Liver (tissue), 9 donors: Measurements from ENCODE around the gene CPNE8. TPM values are rescaled to one million over a fixed set of nuclear protein-coding genes. Genes with fewer than 3 reads are reported as not detected.

Experiments used
- DNase-seq: peaks from one replicate; pipeline ENCODE4 v3.0.0-alpha.2; 2017; ENCODE audit warnings: low spot score
- H3K27ac ChIP-seq, 2 donors: one replicate each; pipeline ENCODE4 v1.7.0; 2013; ENCODE audit warnings: inconsistent platforms in 2 of 2, low read length in 2 of 2, control low read depth in 1 of 2, low read depth in 1 of 2, mild to moderate bottlenecking in 1 of 2
- H3K27me3 ChIP-seq, 4 donors: one replicate each; pipeline versions ENCODE4 v1.6.1 to v1.7.0; 2013; ENCODE audit warnings: low read length in 3 of 4, inconsistent platforms in 1 of 4, mild to moderate bottlenecking in 1 of 4, moderate library complexity in 1 of 4; ENCODE audit not compliant: control insufficient read depth in 4 of 4, insufficient read depth in 4 of 4
- H3K36me3 ChIP-seq, 4 donors: one replicate each; pipeline versions ENCODE4 v1.6.1 to v1.7.0; 2013; ENCODE audit warnings: low read length in 3 of 4, mild to moderate bottlenecking in 3 of 4, low read depth in 1 of 4, moderate library complexity in 1 of 4; ENCODE audit not compliant: control insufficient read depth in 4 of 4, insufficient read depth in 3 of 4
- H3K4me1 ChIP-seq, 4 donors: one replicate each; pipeline versions ENCODE4 v1.6.1 to v1.7.0; 2013; ENCODE audit warnings: low read length in 3 of 4, mild to moderate bottlenecking in 3 of 4, moderate library complexity in 1 of 4; ENCODE audit not compliant: control insufficient read depth in 4 of 4, insufficient read depth in 4 of 4
- H3K4me3 ChIP-seq, 3 donors: one replicate each; pipeline versions ENCODE4 v1.6.1 to v1.7.0; 2013; ENCODE audit warnings: low read length in 3 of 3, control low read depth in 1 of 3, low read depth in 1 of 3, mild to moderate bottlenecking in 1 of 3
- H3K9ac ChIP-seq, 2 donors: one replicate each; pipeline ENCODE4 v1.7.0; 2013; ENCODE audit warnings: low read length in 2 of 2, mild to moderate bottlenecking in 2 of 2, moderate library complexity in 2 of 2, control low read depth in 1 of 2, low read depth in 1 of 2
- H3K9me3 ChIP-seq, 4 donors: one replicate each; pipeline versions ENCODE4 v1.6.1 to v1.7.0; 2013; ENCODE audit warnings: low read length in 3 of 4; ENCODE audit not compliant: control insufficient read depth in 4 of 4
- ATF3 ChIP-seq: IDR thresholded peaks from 2 replicates; pipeline ENCODE4 v1.6.1; 2016; ENCODE audit warnings: antibody characterized with exemption
- EGR1 ChIP-seq, 2 donors: IDR thresholded peaks; 2 replicates each; pipeline ENCODE4 v1.6.1; 2016 to 2018; ENCODE audit warnings: antibody characterized with exemption in 2 of 2, low read depth in 2 of 2
- FOXA1 ChIP-seq: IDR thresholded peaks from 2 replicates; pipeline ENCODE4 v1.6.1; 2016; ENCODE audit warnings: antibody characterized with exemption
- FOXA2 ChIP-seq: IDR thresholded peaks from 2 replicates; pipeline ENCODE4 v1.6.1; 2016; ENCODE audit warnings: antibody characterized with exemption
- GABPA ChIP-seq, 2 donors: IDR thresholded peaks in 1 of 2; conservative IDR thresholded peaks in 1 of 2; 2 replicates each; pipeline ENCODE4 v1.6.1; 2016; ENCODE audit warnings: antibody characterized with exemption in 2 of 2, mild to moderate bottlenecking in 1 of 2, moderate library complexity in 1 of 2
- HNF4A ChIP-seq, 2 donors: conservative IDR thresholded peaks; 2 replicates each; pipeline ENCODE4 v1.6.1; 2016; ENCODE audit warnings: antibody characterized with exemption in 2 of 2, mild to moderate bottlenecking in 2 of 2
- HNF4G ChIP-seq: IDR thresholded peaks from 2 replicates; pipeline ENCODE4 v1.6.1; 2016; ENCODE audit warnings: antibody characterized with exemption
- JUND ChIP-seq, 2 donors: IDR thresholded peaks; 2 replicates each; pipeline ENCODE4 v1.6.1; 2016; ENCODE audit warnings: antibody characterized with exemption in 2 of 2
- MAX ChIP-seq: IDR thresholded peaks from 2 replicates; pipeline ENCODE4 v1.6.1; 2016; ENCODE audit warnings: antibody characterized with exemption
- NR2F2 ChIP-seq: IDR thresholded peaks from 2 replicates; pipeline ENCODE4 v1.6.1; 2016; ENCODE audit warnings: antibody characterized with exemption
- RAD21 ChIP-seq, 2 donors: IDR thresholded peaks; 2 replicates each; pipeline ENCODE4 v1.6.1; 2016; ENCODE audit warnings: antibody characterized with exemption in 2 of 2, mild to moderate bottlenecking in 2 of 2
- REST ChIP-seq: IDR thresholded peaks from 2 replicates; pipeline ENCODE4 v1.6.1; 2016; ENCODE audit warnings: antibody characterized with exemption, mild to moderate bottlenecking
- RXRA ChIP-seq, 2 donors: IDR thresholded peaks; 2 replicates each; pipeline ENCODE4 v1.6.1; 2017 to 2018; ENCODE audit warnings: antibody characterized with exemption in 2 of 2, mild to moderate bottlenecking in 1 of 2
- SP1 ChIP-seq: IDR thresholded peaks from 2 replicates; pipeline ENCODE4 v1.6.1; 2018; ENCODE audit warnings: antibody characterized with exemption, mild to moderate bottlenecking
- TAF1 ChIP-seq: conservative IDR thresholded peaks from 2 replicates; pipeline ENCODE4 v1.6.1; 2016; ENCODE audit warnings: antibody characterized with exemption, mild to moderate bottlenecking
- YY1 ChIP-seq: IDR thresholded peaks from 2 replicates; pipeline ENCODE4 v1.6.1; 2016; ENCODE audit warnings: antibody characterized with exemption, mild to moderate bottlenecking
- WGBS: extraction: QIAGEN DNeasy Blood & Tissue Kit; methylation state at CpG from one replicate; pipeline ENCODE4 v1.1.7; 2013; 5-methylcytosine and 5-hydroxymethylcytosine counted together
- polyA plus RNA-seq, 2 donors: library from polyadenylated mRNA; stranded (reverse) in 1 of 2; unstranded in 1 of 2; fragments of 200-250 nt in 1 of 2; fragments of >200 nt in 1 of 2; fragmentation: Nextera tagmentation in 1 of 2; extraction: Ambion mirVana in 1 of 2; gene quantifications; one replicate each; pipeline versions ENCODE4 v1.2.1 to v1.2.3, GENCODE V29; 2013 to 2015
- total RNA-seq, 2 donors: library from RNA; depleted of rRNA; stranded (reverse); fragments of >200 nt; gene quantifications; one replicate each; pipeline ENCODE4 v1.2.3, GENCODE V29; 2014
- TF ChIP-seq, protein P1 (sequence below): fragments of 150-350 bp; IDR thresholded peaks from 2 replicates; pipeline ENCODE4 v1.5.1; 2017; ENCODE audit warnings: improper control_type of control experiment, low read depth, low read length; ENCODE audit not compliant: missing input control
- TF ChIP-seq, protein P2 (sequence below): IDR thresholded peaks from 2 replicates; pipeline ENCODE4 v1.6.1; 2016; ENCODE audit warnings: antibody characterized with exemption
- donor health status: healthy.
- donor health status: healthy.
- donor health status: healthy.
- donor health status: healthy.
- donor health status: healthy.

Gene CPNE8
- total and polyA plus RNA-seq, 4 donors, result 4.2 to 27.4 (median 10.9) TPM

DNA sequence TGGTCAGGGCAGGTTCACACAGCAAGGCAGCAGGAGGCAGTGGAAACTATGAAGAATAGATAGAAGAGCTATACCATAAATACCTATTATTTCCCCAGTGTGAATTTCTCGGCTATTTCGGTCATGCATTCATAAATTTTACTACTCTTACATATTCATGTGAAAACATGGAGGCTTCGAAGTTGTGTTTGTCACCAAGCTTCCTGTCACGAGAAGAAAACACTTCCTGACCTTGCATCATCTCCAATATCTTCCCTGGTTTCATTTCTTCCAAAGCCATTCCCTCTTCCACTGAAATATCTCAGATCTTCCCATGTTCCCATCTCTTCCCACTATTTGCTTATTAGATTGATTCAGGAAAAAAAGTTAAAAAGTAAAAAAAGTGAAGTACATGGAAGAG, 80.4 kb downstream of the CPNE8 start:
- Histone ChIP-seq H3K4me3 (no peak overlapping the region), H3K27ac (no peak overlapping the region), H3K4me1 (no peaks in the 10 kb centered on the region), H3K9ac (no peak overlapping the region), H3K9me3 (no peaks in the 10 kb centered on the region), H3K27me3 (no peaks in the 10 kb centered on the region), H3K36me3 (peaks cover 0 to 5% (median 2%) of the 10 kb centered on the region in 4 donors)
- TF ChIP-seq ATF3 (no peak), SP1 (no peak), MAX (no peak), RXRA (IDR thresholded peaks at IDR 0.05) (no peak), GABPA (IDR thresholded peaks at IDR 0.05 in 1 of 2, conservative IDR thresholded peaks at IDR 0.05 in 1 of 2) (no peak), TAF1 (no peak), HNF4G (no peak), JUND (IDR thresholded peaks at IDR 0.05) (no peak), NR2F2 (no peak), YY1 (no peak), FOXA1 (no peak), RAD21 (IDR thresholded peaks at IDR 0.05) (no peak), EGR1 (IDR thresholded peaks at IDR 0.05; ENCODE audit: low read depth in 2 of 2) (no peak)
- TF ChIP-seq, protein P1, sequence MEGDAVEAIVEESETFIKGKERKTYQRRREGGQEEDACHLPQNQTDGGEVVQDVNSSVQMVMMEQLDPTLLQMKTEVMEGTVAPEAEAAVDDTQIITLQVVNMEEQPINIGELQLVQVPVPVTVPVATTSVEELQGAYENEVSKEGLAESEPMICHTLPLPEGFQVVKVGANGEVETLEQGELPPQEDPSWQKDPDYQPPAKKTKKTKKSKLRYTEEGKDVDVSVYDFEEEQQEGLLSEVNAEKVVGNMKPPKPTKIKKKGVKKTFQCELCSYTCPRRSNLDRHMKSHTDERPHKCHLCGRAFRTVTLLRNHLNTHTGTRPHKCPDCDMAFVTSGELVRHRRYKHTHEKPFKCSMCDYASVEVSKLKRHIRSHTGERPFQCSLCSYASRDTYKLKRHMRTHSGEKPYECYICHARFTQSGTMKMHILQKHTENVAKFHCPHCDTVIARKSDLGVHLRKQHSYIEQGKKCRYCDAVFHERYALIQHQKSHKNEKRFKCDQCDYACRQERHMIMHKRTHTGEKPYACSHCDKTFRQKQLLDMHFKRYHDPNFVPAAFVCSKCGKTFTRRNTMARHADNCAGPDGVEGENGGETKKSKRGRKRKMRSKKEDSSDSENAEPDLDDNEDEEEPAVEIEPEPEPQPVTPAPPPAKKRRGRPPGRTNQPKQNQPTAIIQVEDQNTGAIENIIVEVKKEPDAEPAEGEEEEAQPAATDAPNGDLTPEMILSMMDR, result no peak
- WGBS, result 88% methylated on average over 4 of the region's 4 CpGs
- no peak for DNase-seq

- Histone ChIP-seq H3K27ac (no peak overlapping the region), H3K27me3 (no peaks in the 10 kb centered on the region), H3K9me3 (no peaks in the 10 kb centered on the region), H3K36me3 (peaks cover 0 to 5% (median 2%) of the 10 kb centered on the region in 4 donors), H3K4me3 (no peak overlapping the region), H3K4me1 (no peaks in the 10 kb centered on the region), H3K9ac (no peak overlapping the region)
- TF ChIP-seq REST (no peak), HNF4G (no peak), YY1 (no peak), FOXA1 (no peak), RAD21 (IDR thresholded peaks at IDR 0.05) (no peak), HNF4A (conservative IDR thresholded peaks at IDR 0.05) (no peak), ATF3 (no peak), JUND (IDR thresholded peaks at IDR 0.05) (no peak), TAF1 (no peak), RXRA (IDR thresholded peaks at IDR 0.05) (no peak), EGR1 (IDR thresholded peaks at IDR 0.05; ENCODE audit: low read depth in 2 of 2) (no peak), SP1 (no peak), FOXA2 (no peak), NR2F2 (no peak), GABPA (IDR thresholded peaks at IDR 0.05 in 1 of 2, conservative IDR thresholded peaks at IDR 0.05 in 1 of 2) (no peak), MAX (no peak)
- TF ChIP-seq, protein P1, result no peak
- TF ChIP-seq, protein P2, sequence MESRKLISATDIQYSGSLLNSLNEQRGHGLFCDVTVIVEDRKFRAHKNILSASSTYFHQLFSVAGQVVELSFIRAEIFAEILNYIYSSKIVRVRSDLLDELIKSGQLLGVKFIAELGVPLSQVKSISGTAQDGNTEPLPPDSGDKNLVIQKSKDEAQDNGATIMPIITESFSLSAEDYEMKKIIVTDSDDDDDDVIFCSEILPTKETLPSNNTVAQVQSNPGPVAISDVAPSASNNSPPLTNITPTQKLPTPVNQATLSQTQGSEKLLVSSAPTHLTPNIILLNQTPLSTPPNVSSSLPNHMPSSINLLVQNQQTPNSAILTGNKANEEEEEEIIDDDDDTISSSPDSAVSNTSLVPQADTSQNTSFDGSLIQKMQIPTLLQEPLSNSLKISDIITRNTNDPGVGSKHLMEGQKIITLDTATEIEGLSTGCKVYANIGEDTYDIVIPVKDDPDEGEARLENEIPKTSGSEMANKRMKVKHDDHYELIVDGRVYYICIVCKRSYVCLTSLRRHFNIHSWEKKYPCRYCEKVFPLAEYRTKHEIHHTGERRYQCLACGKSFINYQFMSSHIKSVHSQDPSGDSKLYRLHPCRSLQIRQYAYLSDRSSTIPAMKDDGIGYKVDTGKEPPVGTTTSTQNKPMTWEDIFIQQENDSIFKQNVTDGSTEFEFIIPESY, result no peak
- DNase-seq, result no peak
- WGBS, result 95% methylated on average over 6 of the region's 6 CpGs
Measured at GRCh38 chr12:38823738-38824137, 81.7 kb downstream of the CPNE8 start.
